ELF-1 (cell line): Measurements from ENCODE around the gene DAB1.
"Not testable (repeated sequence)": the region's sequence is repeated elsewhere in the genome, so short reads cannot be mapped to it uniquely, and the experiment has no call there.

Experiments used
- DNase-seq: peaks from one replicate; pipeline ENCODE4 v3.0.0-alpha.2; 2016; ENCODE audit warnings: low read depth, low spot score

Gene DAB1

DNA sequence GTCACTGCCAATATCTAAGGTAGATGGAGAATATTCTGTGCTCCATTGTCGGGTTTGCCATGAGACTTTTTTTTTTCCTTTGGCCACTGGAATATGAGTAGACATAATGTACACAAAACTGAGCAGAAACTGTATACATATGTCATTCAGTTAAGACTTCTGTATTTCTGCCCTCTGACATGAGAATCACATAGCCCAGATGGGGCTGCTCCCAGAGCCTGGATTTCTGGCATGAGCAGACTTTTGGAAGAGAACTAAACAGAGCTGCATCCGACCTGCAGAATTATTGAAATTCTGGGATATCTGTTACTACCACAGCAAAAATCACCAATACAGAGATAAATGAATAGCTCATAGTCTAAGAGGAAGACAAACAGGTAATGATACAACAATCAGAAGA is 62.3 kb downstream of the DAB1 start:
- no peak for DNase-seq

- DNase-seq, result no peak
Observed at GRCh38 chr1:57360846-57361407, 62.9 kb downstream of the DAB1 start.

DNA sequence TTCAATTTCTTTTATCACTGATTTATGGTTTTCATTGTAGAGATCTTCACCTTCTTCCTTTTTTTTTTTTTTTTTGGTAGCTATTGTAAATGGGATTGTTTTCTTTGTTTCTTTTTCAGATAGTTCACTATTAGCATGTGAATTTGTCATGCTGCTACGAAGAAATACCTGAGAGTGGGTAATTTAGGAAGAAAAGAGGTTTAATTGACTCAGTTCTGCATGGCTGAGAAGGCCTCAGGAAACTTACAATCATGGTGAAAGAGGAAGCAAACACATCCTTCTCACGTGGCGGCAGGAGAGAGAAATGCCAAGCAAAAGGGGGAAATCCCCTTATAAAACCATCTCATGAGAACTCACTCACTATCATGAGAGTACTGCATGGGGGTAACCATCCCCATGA is 66.4 kb downstream of the DAB1 start:
- no peak for DNase-seq

DNA sequence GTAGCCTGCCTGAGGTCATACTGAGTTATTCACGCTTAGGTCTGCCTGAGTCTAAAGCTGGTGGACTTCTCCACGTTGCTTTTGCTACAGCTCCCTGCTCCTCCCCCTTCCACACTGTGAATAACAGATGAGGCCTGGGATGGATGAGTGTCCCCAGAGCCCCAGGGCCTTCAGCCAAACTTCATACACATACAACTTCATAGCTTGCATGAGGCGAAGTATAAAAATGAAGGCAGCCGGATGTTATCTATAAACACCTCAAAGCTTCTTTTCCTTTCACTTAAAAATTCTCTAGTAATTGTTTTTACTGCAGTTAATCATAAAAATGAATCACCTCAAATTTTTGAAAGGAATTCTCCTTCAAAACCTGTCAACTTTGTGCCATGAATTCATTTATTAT is 70.2 kb downstream of the DAB1 start:
- no peak for DNase-seq

- DNase-seq, result no peak
Observed at GRCh38 chr1:57350610-57351009, 73.2 kb downstream of the DAB1 start.

- no peak for DNase-seq
Observed at GRCh38 chr1:57348921-57349320, 74.9 kb downstream of the DAB1 start.

DNA sequence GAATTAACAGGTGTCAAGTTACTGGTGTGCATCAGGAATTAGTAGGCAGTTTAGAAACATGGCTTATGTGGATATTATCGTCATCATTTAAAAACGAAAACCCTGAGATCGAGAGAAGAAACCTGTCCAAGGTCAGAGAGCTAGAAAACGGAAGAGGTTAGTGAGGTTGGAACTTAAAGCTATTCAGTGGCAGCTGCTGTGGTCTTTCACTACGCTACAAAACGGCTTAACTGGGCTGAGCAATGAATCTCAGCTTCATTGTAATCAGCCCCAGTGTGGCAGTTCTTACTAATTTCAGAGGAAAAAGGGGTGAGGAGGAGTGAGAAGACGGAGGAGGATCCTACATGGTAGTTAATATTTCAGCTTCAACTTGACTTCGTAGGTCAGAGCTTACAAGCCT is 77.9 kb downstream of the DAB1 start:
- no peak for DNase-seq

GRCh38 chr1:57344265-57344664 is 79.6 kb downstream of the DAB1 start:
- DNase-seq, result no peak

GRCh38 chr1:57343298-57343915 is 80.5 kb downstream of the DAB1 start:
- not testable (repeated sequence) for DNase-seq

DNA sequence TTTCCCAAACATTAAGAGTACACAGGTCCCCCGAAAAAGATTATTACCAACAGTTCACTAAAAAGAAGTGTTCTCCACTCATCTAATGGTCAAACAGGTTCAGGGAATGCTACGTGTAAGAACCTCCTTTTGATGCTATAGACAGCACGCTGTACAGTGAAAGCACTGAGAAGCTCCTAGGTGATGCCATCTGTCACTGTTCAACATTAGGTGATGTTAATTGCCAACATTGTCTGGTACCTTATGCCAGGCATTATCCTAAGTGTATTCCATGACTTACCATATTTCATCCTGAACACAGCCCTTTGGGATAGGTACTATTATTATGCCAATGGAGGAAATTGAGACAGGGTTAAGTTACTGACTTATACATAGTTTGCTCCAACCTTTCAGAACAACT is 82.1 kb downstream of the DAB1 start:
- DNase-seq, result no peak

DNA sequence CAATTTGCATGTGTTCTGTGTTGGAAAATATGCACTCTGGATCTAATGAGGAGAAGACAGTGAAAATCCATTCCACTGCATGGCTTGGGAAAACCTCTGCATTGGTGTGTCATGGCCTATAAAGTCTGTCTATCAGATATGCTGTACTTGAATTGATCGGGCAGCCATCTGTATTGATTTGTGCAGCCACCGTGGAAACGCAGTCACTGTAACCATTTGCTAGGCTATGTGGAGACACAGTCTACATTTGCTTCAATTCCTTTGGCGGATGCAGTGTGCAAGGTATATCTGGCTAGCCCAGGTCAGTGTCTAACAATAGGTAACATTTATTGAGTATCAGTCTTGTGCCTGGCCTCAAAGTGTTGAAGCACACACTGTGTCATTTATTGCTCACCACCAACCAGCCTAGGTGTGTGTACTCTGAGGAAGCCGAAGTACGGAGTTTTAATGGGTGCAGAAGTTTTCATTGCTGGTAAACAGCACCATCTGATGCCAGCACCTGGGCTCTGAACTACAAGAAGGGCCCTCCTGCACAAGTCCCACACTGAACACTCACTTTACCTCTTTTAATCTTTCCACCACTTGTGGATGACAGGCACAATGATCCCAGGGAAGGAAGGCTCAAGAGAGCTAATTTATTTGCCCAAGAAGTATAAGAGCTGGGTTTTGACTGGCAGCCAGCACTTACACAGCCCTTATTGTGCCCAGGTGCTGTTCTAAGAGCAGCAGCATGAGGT is 83.4 kb downstream of the DAB1 start:
- DNase-seq, result no peak

DNA sequence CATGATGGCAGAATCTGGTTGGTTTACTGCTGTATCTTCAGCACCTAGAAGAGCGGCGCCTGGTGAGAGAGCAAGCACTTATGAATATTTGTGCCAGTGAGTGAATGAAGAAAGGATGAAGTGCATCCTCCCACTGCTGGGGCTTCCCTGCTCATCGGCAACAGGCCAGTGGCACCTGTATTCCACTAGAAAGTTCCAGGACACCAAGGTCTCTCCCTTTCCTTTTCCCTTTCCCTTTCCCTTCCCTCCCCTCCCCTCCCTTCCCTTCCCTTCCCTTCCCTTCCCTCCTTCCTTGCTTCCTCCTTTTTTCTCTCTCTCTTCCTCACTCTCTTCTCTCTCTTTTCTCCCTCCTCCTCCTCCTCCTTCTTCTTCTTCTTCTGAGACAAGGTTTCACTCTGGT is 86.2 kb downstream of the DAB1 start:
- no peak for DNase-seq

- DNase-seq, result peak; percentile 8
Observed at GRCh38 chr1:57336793-57337192, 87.1 kb downstream of the DAB1 start.

DNA sequence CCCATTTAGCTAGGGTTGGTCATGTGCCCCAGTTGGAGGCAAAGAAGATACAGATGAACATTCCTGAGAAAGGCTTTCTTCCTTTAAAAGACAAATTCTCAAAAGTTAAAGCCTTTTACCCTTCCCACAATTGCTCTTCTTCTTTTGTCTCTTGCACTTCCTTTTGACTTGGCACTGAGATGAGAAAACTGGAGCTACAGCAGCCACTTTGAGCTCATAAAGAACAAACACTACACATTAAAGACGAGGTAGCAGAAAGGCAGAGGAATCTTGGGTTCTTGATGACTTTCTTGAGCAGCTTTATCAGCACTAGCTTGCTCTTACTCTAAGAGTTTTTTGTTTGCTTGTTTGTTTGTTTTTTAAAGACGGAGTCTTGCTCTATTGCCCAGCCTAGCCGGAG is 92.2 kb downstream of the DAB1 start:
- DNase-seq, result no peak

DNA sequence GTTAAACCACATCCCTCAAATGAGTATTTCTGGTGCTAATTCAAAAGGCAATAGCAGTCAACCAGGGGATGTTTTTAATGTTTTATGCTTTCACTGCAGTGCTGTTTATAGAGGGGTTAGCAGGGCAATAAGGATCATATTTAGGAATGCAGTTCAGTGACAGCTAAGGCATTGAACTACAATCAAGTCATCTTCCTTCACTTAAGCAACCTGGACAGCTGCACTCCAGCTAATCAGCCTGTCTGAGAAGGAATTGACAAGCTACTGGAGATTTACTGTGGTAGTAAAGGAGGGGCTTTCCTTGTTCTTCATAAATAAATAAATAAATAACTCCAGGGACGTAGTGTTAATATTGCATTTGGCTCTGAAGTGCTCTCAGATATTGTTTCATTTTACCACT is 93.9 kb downstream of the DAB1 start:
- DNase-seq, result no peak

DNA sequence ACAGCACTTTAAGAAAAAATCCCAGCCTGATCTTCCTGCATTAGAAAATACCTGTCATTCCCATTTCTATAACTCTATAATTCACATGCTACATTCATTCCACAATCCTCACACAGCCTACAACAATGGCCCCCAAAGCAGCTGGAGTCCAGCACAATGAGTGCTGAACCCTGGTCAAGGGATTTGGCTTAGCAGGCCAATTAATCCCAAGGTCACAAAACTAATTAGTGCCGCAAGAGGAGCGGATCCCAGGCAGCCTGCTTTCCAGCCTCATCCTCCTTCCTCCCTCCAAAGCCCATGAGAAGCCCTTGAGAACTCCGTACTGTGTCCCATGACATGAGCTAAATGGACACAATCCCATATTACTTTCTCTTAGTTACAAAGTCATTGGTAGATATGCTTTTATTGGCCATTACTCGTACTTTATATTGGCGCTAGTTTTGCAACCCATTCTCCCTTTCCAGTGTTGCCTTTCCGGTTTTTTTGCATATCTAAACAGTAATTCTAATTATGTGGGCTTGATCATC is 94.8 kb downstream of the DAB1 start:
- DNase-seq, result no peak

- no peak for DNase-seq
Observed at GRCh38 chr1:57327946-57328345, 95.9 kb downstream of the DAB1 start.

DNA sequence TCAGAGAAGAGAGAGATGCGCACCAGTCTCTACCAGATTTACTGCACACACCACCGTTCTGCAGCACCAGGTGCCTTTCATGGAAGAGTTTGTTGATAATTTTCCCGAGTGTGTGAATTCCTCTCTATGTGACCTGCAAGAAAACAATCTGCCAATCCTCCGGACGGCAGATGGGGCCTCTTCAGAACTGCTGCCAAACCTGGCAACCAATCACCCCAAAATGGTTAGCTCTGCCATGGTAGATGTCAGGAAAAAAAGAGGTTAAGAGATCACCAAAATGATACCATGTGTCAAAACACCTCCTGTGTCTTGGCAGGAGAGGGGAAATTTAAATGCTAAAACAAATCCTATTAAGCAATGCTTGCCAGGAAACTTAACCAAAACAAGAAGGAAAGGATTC is 96.5 kb downstream of the DAB1 start:
- no peak for DNase-seq

GRCh38 chr1:57325536-57325935 is 98.3 kb downstream of the DAB1 start:
- no peak for DNase-seq

GRCh38 chr1:57325117-57325516 is 98.7 kb downstream of the DAB1 start:
- DNase-seq, result no peak

GRCh38 chr1:57324388-57324787 is 99.5 kb downstream of the DAB1 start:
- DNase-seq, result no peak

DNA sequence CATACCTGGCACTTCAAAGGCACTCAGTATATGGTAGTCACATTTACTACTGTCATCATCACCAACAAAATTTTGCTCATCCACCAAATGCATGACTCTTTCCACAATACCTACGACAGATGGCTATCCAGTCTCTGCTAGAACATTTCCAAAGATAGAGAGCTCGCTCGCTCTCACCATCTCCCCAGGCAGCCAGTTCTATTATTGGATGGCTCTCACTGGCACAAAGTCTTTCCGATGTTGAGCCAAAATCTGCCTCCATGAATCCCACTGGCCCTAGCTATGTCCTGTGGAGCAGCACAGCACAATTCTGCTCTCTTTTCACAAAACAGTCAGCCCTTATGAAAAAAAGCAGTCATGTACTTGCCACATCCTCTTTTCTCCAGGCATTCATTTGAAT is 102.1 kb downstream of the DAB1 start:
- DNase-seq, result no peak

GRCh38 chr1:57319791-57320190 is 104.1 kb downstream of the DAB1 start:
- no peak for DNase-seq
